AG09319 (cell line): ENCODE measurements around the gene STK33.

Source experiments
- DNase-seq: peaks from one replicate; pipeline ENCODE4 v3.0.0-alpha.2; 2010; ENCODE audit warnings: low read depth; ENCODE audit errors: extremely low read depth
- TF ChIP-seq, protein P1 (sequence below): IDR thresholded peaks from 2 replicates; pipeline ENCODE4 v1.5.1; 2011; ENCODE audit warnings: low read depth, mild to moderate bottlenecking, inconsistent platforms, low read length, moderate library complexity

The STK33 gene

DNA sequence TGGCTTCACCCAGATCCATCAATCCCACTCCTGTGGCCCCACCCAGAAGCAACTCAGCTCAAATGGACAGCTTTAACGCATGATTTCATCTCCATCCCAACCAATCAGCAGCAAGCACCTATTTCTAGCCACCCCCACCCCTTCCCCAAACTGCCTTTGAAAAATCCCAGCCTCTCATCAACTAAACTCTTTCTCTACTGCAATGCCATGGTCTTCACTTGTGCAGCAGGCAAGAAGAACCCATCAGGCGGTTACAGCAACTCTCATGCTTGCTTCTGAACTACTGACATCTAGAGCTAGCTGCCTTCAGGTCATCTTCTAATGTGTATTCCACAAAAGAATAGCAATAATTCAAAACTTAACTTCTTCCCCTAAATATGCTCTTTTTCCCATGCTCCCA lies 42.1 kb upstream of the STK33 start:
- TF ChIP-seq, protein P1, sequence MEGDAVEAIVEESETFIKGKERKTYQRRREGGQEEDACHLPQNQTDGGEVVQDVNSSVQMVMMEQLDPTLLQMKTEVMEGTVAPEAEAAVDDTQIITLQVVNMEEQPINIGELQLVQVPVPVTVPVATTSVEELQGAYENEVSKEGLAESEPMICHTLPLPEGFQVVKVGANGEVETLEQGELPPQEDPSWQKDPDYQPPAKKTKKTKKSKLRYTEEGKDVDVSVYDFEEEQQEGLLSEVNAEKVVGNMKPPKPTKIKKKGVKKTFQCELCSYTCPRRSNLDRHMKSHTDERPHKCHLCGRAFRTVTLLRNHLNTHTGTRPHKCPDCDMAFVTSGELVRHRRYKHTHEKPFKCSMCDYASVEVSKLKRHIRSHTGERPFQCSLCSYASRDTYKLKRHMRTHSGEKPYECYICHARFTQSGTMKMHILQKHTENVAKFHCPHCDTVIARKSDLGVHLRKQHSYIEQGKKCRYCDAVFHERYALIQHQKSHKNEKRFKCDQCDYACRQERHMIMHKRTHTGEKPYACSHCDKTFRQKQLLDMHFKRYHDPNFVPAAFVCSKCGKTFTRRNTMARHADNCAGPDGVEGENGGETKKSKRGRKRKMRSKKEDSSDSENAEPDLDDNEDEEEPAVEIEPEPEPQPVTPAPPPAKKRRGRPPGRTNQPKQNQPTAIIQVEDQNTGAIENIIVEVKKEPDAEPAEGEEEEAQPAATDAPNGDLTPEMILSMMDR = no peak
- DNase-seq = no peak

DNA sequence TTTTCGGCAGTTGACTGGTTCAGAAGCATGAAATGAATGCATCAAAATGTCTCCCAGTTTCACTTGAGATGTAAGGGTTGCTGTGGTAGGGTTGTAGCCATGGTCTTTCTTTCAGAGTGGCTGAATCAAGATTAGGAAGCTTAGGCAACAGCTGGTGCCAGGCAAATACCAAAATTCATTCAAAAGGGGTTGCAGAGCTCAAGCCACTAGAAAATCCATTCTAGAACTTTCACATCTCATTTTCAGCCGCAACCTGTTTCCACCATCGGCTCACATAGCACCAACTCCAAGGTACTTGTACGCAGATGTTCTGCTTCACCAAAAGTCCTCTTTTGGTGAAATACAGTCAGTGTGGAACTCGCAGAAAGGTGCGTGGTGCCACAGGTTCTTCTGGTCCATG lies 40.5 kb upstream of the STK33 start:
- TF ChIP-seq, protein P1 = no peak
- no peak for DNase-seq

DNA sequence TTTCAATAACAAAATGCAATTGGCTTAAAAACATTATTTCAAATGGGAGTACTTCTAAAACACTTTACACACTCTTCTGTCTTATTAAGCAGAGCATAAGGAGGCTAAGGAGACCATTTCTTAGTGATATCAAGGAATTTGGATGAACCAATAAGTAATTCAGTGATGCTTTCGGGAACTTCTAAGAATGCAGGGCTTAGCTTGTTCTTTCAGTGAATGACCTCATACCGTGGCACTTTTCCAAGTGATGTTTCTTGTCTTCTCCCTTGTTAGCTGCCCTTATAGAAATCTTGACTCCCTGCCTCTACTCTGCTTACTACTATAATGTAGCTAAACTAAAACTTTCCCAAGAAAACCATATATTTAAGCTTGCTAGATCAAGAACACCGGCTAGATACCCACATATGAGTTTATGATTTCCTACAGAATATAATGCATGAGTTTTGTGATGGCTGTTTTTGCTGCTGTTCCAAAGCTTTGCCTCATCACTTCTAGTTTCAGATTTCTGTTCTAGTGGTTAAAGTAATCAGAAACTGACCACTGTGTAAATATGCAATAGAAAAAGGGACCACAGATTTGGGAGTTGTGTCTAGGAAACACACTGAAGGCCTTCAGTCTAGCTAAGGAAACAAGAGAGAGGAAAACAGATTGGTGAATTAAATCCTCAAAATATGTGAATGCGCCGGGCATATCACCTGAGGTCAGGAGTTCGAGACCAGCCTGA lies 37.5 kb upstream of the STK33 start:
- TF ChIP-seq, protein P1 = no peak
- peak; percentile 31 for DNase-seq

GRCh38 chr11:8624698-8625097 lies 30.7 kb upstream of the STK33 start:
- TF ChIP-seq, protein P1 = no peak
- DNase-seq = no peak

- TF ChIP-seq, protein P1 = no peak
- DNase-seq = no peak
These were observed 27.1 kb upstream of the STK33 start for GRCh38 chr11:8621147-8621546.

DNA sequence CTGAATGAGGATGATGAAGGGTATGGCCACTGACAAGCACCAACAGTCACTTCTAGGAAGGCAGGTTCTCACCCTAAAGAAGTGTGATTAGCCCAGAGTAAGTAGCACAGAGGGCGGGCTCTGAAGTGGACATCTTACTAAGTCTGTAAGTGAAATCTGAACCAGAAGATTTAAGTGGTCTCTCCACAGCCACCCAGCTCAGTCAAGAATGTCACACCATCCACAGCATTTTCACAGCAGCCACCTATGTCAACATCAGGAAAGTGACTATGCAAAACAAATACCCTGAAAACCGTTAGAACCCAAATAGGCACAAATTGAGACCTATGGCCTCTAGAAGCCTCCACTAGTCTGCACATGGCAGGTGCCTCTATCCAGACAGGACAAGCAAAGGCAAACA lies 23.0 kb upstream of the STK33 start:
- TF ChIP-seq, protein P1 = no peak
- DNase-seq = no peak

GRCh38 chr11:8615291-8616032 lies 21.4 kb upstream of the STK33 start:
- DNase-seq = no peak
- TF ChIP-seq, protein P1 = no peak
